Fibroblast of villous mesenchyme (primary cell): ENCODE data around the gene E4F1. TPM values are rescaled to one million over a fixed set of nuclear protein-coding genes. Genes with fewer than 3 reads are reported as not detected.

ENCODE experiments used
- DNase-seq: peaks from one replicate; pipeline ENCODE4 v3.0.0-alpha.2; 2010; ENCODE audit warnings: low read depth
- H3K4me3 ChIP-seq: 2 replicates; pipeline ENCODE4 v1.5.1; 2011; ENCODE audit warnings: low read depth, mild to moderate bottlenecking, low read length
- CTCF ChIP-seq: IDR thresholded peaks from 2 replicates; pipeline ENCODE4 v1.5.1; 2012; ENCODE audit warnings: low read depth, mild to moderate bottlenecking, low read length; ENCODE audit not compliant: insufficient read depth
- total RNA-seq: library from RNA; depleted of rRNA; stranded (reverse); fragments of >200 nt; gene quantifications from 2 replicates; pipeline ENCODE4 v1.2.3, GENCODE V29; 2012

E4F1 gene
- total RNA-seq, 1 donor = 25.9 TPM

DNA sequence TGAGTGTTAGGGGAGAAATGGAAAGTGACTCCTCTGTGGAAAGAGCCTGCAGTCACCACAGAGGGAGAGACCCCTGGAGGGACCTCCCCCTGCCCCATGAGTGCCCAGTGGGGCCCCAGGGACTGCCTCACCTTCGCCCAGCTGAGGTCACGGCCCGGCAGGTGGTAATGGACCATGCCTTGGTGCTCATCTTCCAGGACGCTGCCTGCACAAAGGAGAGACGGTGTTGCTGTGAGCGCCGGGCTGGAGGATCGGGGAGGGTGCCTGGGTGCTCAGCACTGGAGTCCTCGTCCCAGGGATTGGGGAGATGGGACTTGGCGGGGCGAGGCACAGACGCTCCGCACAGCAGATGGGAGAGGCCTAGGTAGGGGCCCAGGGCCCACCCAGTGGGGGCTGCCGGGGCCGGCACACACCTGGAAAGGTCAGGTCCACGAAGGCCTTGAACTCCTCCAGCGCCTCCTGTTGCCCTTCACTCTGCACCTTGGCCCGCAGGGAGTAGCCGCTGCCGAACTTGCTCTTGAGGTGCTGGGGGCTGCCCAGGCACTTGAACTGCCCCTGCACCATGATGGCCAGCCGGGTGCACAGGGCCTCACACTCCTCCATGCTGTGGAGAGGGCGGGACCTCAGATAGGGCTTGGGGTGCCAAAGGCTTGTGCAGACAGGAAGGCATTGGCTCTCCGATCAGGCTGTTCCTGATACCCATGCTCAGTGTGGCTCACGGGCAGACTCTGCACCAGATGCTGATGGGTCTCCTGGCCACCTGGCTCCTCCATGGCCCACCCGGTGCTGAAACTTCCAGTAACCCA, 54.3 kb downstream of the E4F1 start:
- TF ChIP-seq CTCF = no peak
- H3K4me3 ChIP-seq = no peak overlapping the region
- no peak for DNase-seq

GRCh38 chr16:2278272-2278608, 54.8 kb downstream of the E4F1 start:
- no peak overlapping the region for H3K4me3 ChIP-seq
- DNase-seq = no peak
- no peak for TF ChIP-seq CTCF

DNA sequence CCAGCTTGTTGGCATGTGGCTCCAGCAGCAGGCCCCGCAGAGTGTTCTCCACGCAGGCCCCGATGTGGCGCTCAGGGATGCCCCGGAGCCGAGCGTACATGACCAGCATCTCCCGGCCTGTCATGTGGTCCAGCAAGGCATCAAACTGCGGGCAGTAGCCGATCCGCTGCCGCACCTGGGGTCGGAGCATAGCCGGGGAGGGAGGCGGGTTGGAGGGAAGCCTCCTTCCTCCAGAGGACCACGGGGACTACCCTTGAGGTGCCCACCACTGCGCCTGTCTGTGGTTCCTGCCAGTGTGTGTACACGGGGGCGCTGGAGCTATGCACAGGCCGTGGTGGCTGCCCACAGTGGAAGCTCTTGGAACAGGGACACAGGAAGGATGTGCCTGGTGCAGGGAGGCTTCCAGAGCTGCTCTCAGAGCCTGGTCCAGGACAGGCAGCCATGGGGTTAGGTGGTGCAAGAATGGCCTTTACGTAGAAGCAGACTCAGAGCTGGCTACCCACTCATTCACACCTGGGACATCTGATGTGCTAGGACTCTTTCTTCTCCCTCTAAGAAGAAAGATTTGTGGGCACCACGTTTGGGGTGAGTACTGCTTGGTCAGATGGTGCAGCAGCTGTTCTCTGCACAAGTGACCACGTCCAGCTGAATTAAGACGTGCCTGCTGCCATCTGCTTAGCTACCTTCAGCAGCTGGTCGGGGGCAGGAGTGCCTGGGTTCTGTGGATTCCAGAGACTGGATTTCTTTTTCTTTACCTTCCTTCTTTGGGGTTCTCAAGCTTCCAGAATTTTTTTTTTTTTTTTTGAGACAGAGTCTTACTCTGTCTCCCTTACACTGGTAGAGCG, 55.8 kb downstream of the E4F1 start:
- no peak overlapping the region for H3K4me3 ChIP-seq
- DNase-seq = no peak
- no peak for TF ChIP-seq CTCF

- no peak overlapping the region for H3K4me3 ChIP-seq
- no peak for DNase-seq
- TF ChIP-seq CTCF = no peak
Observed at GRCh38 chr16:2280461-2280860, 57.1 kb downstream of the E4F1 start.

DNA sequence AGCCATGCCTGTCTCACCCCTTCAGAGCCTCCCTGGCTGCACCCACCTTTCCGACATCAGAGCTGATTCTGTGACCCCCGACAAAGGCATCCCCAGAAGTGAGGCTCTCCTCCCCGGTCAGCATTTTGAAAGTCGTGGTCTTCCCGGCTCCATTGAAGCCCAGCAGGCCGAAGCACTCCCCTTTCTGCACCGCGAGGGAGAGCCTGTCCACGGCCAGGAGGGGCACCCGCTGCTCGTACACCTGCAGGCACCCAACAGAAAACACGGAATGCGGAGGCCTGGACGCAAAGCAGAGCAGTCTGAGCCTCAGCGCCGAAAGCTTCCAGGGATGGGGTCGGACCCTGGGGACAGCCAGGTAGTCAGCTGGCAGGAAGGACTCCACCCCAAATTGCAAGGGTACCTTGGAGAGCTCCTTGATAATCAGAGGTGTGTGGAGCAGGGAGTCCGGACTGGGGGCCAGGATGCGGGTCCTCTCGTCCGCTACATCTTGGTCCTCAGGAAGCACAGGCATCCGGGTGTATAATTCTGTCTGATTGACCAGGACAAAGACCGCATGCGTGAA, 57.7 kb downstream of the E4F1 start:
- no peak for DNase-seq
- no peak for TF ChIP-seq CTCF
- no peak overlapping the region for H3K4me3 ChIP-seq

DNA sequence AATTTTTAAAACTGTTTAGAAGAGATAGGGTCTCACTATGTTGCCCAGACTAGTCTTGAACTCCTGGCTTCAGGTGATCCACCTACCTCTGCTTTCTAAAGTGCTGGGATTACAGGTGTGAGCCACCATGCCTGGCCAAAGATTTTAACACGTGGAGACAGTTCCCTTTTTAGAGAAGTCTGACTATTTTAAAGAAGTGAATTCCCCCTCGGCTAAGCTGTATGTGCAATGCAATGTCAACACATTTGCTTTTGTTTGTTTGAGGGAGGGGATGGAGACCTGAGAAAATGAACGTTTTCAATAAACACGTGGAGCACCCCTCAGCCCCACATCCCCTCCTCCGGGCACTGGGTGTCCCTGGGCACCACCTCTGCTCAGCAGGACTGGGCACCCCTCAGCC, 58.9 kb downstream of the E4F1 start:
- no peak for DNase-seq
- no peak overlapping the region for H3K4me3 ChIP-seq
- no peak for TF ChIP-seq CTCF
